Activated naive CD4-positive, alpha-beta T cell treated with anti-CD3 and anti-CD28 coated beads for 36 hours (primary cell): ENCODE results near the gene TEX19. TPM values are rescaled to one million over a fixed set of nuclear protein-coding genes. Genes with fewer than 3 reads are reported as not detected.
"Not testable (repeated sequence)": the region's sequence is repeated elsewhere in the genome, so short reads cannot be mapped to it uniquely, and the experiment has no call there.

Source experiments
- CTCF ChIA-PET: fragments of 350-600 bp; sonication (Branson Sonifier 250); formaldehyde crosslinking; loops from one replicate; lab custom pipeline; 2021; ENCODE audit warnings: antibody characterized with exemption; lab: Charles Lee
- DNase-seq: peaks from one replicate; pipeline ENCODE4 v3.0.0-alpha.2; 2020
- H3K27ac Mint-ChIP-seq: one replicate; pipeline ENCODE4 v1.8.0; 2021; ENCODE audit warnings: mild to moderate bottlenecking, mixed read lengths
- H3K27me3 Mint-ChIP-seq: one replicate; pipeline ENCODE4 v1.8.0; 2021; ENCODE audit warnings: low read depth, mixed read lengths
- H3K36me3 Mint-ChIP-seq: one replicate; pipeline ENCODE4 v1.8.0; 2021; ENCODE audit warnings: low read depth, mixed read lengths
- H3K4me1 Mint-ChIP-seq: one replicate; pipeline ENCODE4 v1.8.0; 2021; ENCODE audit warnings: low read depth, mixed read lengths
- H3K4me3 Mint-ChIP-seq: one replicate; pipeline ENCODE4 v1.8.0; 2021; ENCODE audit warnings: mild to moderate bottlenecking, moderate library complexity, mixed read lengths
- H3K9me3 Mint-ChIP-seq: one replicate; pipeline ENCODE4 v1.8.0; 2021; ENCODE audit warnings: mixed read lengths
- intact Hi-C: fragments of 100-400 bp; cut with micrococcal nuclease; formaldehyde crosslinking; loops from one replicate; pipeline ENCODE4 v1.15.1; 2023
- total RNA-seq, 2 experiments: library from RNA; stranded (reverse); gene quantifications; one replicate each; pipeline ENCODE4 v1.2.3, GENCODE V29; 2021

Gene TEX19
- total RNA-seq, 2 experiments from 2014 or later, result 0.21 TPM; not detected in 1

DNA sequence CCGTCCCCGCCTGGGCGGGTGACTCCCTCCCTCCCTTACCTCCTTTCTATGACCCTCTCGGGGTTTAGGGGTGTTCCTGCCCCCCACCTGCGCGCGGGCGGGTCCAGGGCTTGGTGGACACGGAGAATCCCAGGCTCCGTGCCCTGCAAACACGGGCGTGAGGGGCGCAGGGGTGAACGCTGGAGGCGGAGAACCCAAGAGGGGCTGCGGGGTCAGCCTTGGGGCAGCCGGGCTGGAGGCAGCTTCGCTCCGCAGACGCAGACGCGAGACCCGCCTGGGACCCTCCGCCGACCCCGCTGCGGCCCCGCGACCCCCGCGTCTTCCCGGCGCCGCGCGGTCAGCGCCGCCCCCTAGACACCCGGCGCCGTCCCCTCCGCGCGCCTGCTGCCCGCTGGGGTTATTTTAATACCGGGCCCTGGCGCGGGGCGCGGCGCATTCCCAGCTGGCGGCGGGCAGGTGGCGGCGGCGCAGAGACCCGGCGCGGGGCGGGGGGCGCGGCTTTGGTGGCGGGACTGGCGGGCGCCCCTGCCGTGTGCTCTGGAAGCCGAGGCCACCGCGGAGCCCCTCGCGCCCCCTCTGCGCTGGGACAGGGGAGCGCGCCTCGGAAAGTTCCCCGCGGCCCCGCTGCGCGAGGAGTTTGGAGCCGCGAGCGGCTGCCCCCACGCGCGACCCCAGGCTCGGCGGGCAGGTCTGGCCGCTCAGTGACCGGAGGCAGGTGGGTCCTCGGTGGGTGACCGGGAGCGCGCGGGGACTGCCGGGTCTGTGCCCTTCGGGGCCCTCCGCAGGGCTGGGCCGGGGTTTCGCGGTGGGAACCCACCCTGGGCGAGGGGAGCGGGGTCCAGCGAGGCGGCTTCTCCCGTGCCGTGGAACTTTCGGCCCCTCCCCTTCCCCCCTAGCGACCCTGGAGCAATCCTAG is 12.5 kb downstream of the TEX19 start, which contains the start of gene UTS2R:
Gene UTS2R (plus strand): TSS at position 433 of the 916 bp plus-strand sequence. CDS start 2,560 bp downstream, outside the sequence.
- intact Hi-C loops, result no loop called here
- peaks cover 44% of the 10 kb centered on the region for H3K27me3 Mint-ChIP-seq
- H3K27ac Mint-ChIP-seq, result no peak within 1 kb of the TSS
- peaks cover 20% of the 10 kb centered on the region for H3K4me1 Mint-ChIP-seq
- H3K9me3 Mint-ChIP-seq, result no peaks in the 10 kb centered on the region
- CTCF ChIA-PET, result interaction anchor here (1.3 kb wide), 1 partner anchor 136 kb away, joined by 5 read pairs; no protein-coding TSS in a partner anchor
- H3K36me3 Mint-ChIP-seq, result no peaks in the 10 kb centered on the region
- DNase-seq, result no peak
- peak within 1 kb of the TSS; percentile 41 for H3K4me3 Mint-ChIP-seq

DNA sequence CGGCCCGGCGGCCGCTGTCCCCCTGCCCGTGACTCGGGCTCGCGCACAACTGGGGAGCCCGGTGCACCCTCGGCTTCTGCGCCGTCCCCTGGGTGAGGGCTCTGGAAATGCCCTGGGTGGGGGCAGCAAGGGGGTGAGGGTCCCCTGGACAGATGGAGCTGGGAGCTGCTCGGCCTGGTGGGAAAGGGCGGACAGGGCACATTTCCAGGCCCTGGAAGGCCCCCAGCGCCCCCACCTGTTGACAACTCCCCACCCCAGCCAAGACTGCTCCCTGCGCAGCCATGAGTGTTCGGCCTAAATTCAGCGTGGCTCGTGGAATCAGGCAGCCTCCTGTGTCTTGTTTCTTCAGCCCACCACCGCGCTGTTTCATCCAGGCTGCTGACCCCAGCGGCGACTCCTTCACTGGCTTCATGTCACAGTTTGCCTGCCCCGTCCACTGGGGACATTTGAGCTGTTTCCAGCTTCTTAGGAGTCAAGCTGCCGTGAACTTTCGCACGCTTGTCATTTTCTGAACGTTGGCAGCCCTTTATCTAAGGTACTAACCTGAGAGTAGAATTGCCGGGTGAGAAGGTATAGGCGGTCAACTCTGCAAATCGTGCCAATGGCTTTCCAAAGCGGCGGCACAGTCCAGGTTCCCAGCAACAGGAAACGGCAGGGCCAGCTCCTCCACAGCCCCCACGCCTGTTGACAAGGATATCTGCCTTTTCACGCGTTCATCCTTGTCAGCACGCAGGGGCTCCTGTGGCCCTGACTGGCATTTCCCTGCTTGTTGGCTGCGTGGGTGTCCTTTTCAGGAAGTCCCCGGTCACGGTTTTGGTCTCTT is 13.4 kb downstream of the TEX19 start:
- no peak for DNase-seq
- intact Hi-C loops, result no loop called here
- no peaks in the 10 kb centered on the region for H3K36me3 Mint-ChIP-seq
- no peak overlapping the region for H3K4me3 Mint-ChIP-seq
- CTCF ChIA-PET, result interaction anchor here (0.6 kb wide), 1 partner anchor 259 kb away, joined by 5 read pairs; no protein-coding TSS in a partner anchor
- H3K27ac Mint-ChIP-seq, result no peak overlapping the region
- H3K9me3 Mint-ChIP-seq, result no peaks in the 10 kb centered on the region
- peaks cover 44% of the 10 kb centered on the region for H3K27me3 Mint-ChIP-seq
- H3K4me1 Mint-ChIP-seq, result peaks cover 20% of the 10 kb centered on the region

DNA sequence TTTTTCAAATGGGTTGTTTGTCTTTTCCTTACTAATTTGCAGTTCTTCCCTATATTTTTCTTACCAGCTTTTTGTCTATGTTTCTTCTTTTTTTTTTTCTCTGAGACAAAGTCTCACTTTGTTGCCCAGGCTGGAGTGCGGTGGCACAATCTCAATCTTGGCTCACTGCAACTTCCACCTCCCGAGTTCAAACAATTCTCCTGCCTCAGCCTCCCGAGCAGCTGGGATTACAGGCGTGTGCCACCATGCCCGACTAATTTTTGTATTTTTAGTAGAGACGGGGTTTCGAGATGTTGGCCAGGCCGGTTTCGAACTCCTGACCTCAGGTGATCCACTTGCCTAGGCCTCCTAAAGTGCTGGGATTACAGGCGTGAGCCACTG is 14.0 kb downstream of the TEX19 start:
- H3K36me3 Mint-ChIP-seq, H3K27ac Mint-ChIP-seq, intact Hi-C loops, DNase-seq, H3K9me3 Mint-ChIP-seq, H3K4me3 Mint-ChIP-seq: not testable (repeated sequence)
- H3K4me1 Mint-ChIP-seq, result peaks cover 20% of the 10 kb centered on the region
- CTCF ChIA-PET, result interaction anchor here (0.6 to 0.7 kb wide), 2 partner anchors 94 to 259 kb away, joined by 3 to 5 read pairs; no protein-coding TSS in a partner anchor
- peaks cover 44% of the 10 kb centered on the region for H3K27me3 Mint-ChIP-seq

DNA sequence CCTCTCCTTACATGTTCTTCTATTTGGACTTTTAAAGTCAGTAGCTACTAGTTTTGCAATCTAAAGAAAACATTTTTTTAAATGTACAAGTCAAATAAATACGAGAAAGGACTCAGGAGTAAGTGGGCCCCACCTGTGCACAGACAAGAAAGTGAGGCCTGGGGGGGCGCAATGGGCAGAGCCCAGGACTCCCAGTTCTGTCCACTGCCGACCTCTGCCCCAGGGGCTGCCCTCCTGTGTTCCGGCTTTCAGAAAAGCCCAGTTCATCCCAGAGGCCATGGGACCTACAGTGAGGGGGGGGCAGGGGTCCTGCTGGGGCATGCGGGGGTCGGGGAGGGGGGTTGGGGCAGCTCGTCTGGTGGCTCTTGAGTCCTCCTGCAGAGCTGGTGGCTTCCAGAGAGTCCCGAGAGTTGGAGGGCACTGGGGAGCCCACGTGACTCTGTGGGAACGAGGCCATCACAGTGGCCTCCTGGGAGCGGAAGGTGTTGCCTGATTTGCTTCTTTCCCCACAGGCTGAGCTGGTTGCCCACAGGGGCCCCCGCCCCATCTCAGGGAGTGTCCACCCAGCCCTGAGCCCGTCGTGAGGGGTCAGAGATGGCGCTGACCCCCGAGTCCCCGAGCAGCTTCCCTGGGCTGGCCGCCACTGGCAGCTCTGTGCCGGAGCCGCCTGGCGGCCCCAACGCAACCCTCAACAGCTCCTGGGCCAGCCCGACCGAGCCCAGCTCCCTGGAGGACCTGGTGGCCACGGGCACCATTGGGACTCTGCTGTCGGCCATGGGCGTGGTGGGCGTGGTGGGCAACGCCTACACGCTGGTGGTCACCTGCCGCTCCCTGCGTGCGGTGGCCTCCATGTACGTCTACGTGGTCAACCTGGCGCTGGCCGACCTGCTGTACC is 14.9 kb downstream of the TEX19 start:
- H3K4me3 Mint-ChIP-seq, result no peak overlapping the region
- peaks cover 45% of the 10 kb centered on the region for H3K27me3 Mint-ChIP-seq

DNA sequence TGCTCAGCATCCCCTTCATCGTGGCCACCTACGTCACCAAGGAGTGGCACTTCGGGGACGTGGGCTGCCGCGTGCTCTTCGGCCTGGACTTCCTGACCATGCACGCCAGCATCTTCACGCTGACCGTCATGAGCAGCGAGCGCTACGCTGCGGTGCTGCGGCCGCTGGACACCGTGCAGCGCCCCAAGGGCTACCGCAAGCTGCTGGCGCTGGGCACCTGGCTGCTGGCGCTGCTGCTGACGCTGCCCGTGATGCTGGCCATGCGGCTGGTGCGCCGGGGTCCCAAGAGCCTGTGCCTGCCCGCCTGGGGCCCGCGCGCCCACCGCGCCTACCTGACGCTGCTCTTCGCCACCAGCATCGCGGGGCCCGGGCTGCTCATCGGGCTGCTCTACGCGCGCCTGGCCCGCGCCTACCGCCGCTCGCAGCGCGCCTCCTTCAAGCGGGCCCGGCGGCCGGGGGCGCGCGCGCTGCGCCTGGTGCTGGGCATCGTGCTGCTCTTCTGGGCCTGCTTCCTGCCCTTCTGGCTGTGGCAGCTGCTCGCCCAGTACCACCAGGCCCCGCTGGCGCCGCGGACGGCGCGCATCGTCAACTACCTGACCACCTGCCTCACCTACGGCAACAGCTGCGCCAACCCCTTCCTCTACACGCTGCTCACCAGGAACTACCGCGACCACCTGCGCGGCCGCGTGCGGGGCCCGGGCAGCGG is 15.7 kb downstream of the TEX19 start:
- no peak overlapping the region for H3K4me3 Mint-ChIP-seq
- H3K27me3 Mint-ChIP-seq, result peaks cover 40% of the 10 kb centered on the region
- no peak for DNase-seq
- CTCF ChIA-PET, result no interaction called here
- intact Hi-C loops, result no loop called here
- no peaks in the 10 kb centered on the region for H3K9me3 Mint-ChIP-seq
- no peaks in the 10 kb centered on the region for H3K36me3 Mint-ChIP-seq
- H3K27ac Mint-ChIP-seq, result no peak overlapping the region
- H3K4me1 Mint-ChIP-seq, result peaks cover 20% of the 10 kb centered on the region

More for the DNA sequence above, 14.9 kb downstream of the TEX19 start:
- Mint-ChIP-seq H3K27ac (no peak overlapping the region), H3K9me3 (no peaks in the 10 kb centered on the region), H3K4me1 (peaks cover 20% of the 10 kb centered on the region), H3K36me3 (no peaks in the 10 kb centered on the region)
- CTCF ChIA-PET, result interaction anchor here (0.7 kb wide), 1 partner anchor 95 kb away, joined by 3 read pairs; no protein-coding TSS in a partner anchor
- intact Hi-C loops, result no loop called here
- DNase-seq, result no peak

DNA sequence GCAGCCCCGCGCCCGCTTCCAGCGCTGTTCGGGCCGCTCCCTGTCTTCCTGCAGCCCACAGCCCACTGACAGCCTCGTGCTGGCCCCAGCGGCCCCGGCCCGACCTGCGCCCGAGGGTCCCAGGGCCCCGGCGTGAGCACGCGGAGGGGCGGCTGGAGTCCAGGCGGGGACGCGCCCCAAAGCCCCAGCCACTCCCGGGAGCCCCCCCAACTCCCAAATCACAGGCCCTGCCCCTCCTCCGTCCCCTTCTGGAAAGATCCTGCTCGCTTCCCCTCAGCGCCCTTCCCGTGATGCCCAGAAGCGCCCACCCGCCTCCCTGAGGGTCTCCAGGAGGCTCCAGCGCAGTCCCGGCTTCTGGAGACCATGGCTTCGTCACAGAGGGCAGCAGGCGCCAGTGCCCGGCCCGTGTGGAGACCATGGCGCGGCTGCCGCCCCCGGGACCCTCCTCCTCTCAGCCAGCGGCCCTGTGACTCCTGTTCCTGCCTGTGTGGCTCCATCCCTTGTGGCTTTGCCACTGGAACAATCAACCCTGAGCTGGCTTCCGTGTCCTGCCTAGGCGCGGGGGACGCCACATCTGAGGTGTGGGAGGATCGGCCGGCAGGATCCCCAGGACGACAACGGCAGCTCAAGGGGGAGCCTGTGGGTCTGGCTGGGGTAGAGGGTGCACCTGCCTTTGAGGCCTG is 16.5 kb downstream of the TEX19 start:
- intact Hi-C loops, result no loop called here
- H3K36me3 Mint-ChIP-seq, result no peaks in the 10 kb centered on the region
- H3K4me3 Mint-ChIP-seq, result no peak overlapping the region
- peaks cover 18% of the 10 kb centered on the region for H3K4me1 Mint-ChIP-seq
- no peaks in the 10 kb centered on the region for H3K9me3 Mint-ChIP-seq
- H3K27ac Mint-ChIP-seq, result no peak overlapping the region
- peaks cover 42% of the 10 kb centered on the region for H3K27me3 Mint-ChIP-seq
- CTCF ChIA-PET, result no interaction called here
- no peak for DNase-seq

DNA sequence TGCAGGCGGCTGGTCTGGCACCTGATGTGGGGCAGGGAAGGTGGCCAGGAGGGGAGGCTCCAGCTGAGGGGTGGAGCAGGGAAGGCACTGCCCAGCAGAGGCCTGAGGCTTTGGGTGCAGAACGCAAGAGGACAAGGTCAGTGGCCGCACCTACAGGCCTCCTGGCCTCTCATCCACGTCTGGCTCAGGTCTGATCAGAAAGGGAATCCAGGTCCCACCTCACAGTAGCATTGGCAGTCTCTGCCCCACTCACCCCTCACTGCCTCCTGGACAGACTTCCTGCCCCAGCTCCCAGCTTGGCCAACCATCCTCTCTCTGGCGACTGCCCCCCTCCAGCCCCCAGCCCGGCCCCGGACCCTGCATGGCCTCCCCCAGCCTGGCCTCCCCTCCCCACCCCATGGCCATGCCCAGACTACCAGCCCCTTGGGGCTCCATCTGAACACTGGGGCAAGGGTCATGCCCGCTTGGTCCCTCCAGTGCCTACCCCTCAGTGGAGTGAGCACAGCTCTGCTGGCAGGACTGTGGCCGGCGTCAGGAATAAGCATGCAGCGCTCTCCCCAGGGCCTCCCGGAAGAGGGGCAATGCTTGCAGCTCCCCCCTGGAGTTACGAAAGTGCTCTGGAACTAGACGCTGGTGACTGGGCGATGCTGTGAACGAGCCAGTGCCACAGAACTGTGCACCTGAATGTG is 17.1 kb downstream of the TEX19 start:
- DNase-seq, result no peak
- peaks cover 37% of the 10 kb centered on the region for H3K27me3 Mint-ChIP-seq

DNA sequence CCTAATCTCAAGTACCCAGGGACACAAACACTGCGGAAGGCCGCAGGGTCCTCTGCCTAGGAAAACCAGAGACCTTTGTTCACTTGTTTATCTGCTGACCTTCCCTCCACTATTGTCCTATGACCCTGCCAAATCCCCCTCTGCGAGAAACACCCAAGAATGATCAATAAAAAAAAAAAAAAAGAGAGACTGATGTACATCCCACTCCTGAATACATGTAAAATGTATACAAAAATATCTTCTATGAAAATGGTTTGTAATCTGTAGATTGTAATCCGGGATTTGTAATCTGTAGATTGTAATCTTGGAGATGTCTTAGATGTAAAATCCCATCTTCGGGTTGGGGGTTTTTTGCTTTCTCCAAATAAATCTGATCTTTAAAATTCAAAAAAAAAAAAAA is 18.2 kb downstream of the TEX19 start:
- H3K36me3 Mint-ChIP-seq, H3K4me3 Mint-ChIP-seq, intact Hi-C loops, DNase-seq, H3K27ac Mint-ChIP-seq, H3K9me3 Mint-ChIP-seq: not testable (repeated sequence)
- H3K4me1 Mint-ChIP-seq, result peaks cover 10% of the 10 kb centered on the region
- CTCF ChIA-PET, result interaction anchor here (0.6 to 0.7 kb wide), 2 partner anchors 22 to 105 kb away, joined by 3 read pairs; no protein-coding TSS in a partner anchor
- H3K27me3 Mint-ChIP-seq, result peaks cover 40% of the 10 kb centered on the region

More for the DNA sequence above, 17.1 kb downstream of the TEX19 start:
- Mint-ChIP-seq H3K4me3 (no peak overlapping the region), H3K9me3 (no peaks in the 10 kb centered on the region), H3K4me1 (peaks cover 12% of the 10 kb centered on the region), H3K27ac (no peak overlapping the region), H3K36me3 (no peaks in the 10 kb centered on the region)
- intact Hi-C loops, result no loop called here
- CTCF ChIA-PET, result no interaction called here

DNA sequence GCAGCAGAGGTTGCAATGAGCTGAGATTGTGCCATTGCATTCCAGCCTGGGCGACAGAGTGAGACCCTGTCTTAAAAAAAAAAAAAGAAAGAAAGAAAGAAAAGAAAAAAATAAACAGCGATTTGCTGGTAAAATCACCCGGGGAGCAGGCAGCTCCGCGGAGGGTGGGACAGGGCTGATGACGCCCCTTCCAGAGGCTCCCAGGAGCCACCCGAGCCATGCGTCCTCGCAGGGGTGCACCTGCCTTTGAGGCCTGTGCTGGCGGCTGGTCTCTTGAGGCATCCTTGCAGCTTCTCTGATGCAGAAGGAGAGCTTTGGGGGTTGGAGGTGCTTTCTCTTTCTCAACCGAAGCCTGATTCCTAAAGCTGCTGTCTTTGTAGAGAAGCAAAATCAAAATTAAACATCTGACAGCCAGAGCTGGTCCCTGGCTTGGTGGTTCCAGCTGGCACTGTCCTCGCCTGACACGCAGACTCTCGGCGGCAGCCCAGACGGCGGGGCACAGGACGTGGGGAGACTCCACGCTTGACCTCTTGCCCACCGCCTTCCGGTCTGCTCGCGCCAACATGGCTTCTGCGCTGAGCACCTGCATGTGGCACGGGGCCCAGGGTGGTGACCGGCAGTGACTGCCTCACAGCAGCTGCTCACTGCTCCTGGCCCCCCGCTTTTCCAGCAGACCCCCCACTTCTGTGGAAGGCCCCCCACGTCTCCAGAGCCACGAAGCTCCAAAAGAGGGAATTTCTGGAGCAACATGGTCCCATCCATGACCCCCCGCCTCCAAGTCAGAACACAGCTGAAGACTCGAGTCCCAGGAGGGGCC is 19.1 kb downstream of the TEX19 start:
- Mint-ChIP-seq H3K4me3 (no peak overlapping the region), H3K27ac (no peak overlapping the region), H3K9me3 (no peaks in the 10 kb centered on the region), H3K4me1 (peaks cover 2% of the 10 kb centered on the region), H3K27me3 (peaks cover 32% of the 10 kb centered on the region), H3K36me3 (no peaks in the 10 kb centered on the region)
- no peak for DNase-seq
- intact Hi-C loops, result no loop called here
- CTCF ChIA-PET, result interaction anchor here (0.6 to 1.3 kb wide), 3 partner anchors 21 to 106 kb away, joined by 3 to 5 read pairs (median 3); no protein-coding TSS in a partner anchor

DNA sequence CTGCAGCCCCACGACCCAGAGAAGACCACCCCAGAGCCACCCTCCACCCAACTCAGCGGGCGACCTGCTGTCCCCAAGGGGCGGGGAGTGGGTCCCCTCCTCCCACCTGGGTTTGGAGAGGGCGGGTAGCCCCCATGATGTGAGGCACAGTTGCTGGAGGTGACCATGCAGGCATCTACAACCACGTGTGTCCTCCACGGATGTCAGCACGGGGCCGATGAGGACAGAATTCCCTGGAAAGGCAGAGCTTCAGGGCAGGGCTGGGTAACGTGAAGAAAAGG is 19.6 kb downstream of the TEX19 start:
- peaks cover 2% of the 10 kb centered on the region for H3K4me1 Mint-ChIP-seq
- H3K27ac Mint-ChIP-seq, result no peak overlapping the region
- H3K36me3 Mint-ChIP-seq, result no peaks in the 10 kb centered on the region
- H3K9me3 Mint-ChIP-seq, result no peaks in the 10 kb centered on the region
- CTCF ChIA-PET, result interaction anchor here (1.3 kb wide), 1 partner anchor 35 kb away, joined by 5 read pairs; no protein-coding TSS in a partner anchor
- intact Hi-C loops, result no loop called here
- no peak for DNase-seq
- H3K4me3 Mint-ChIP-seq, result no peak overlapping the region
- H3K27me3 Mint-ChIP-seq, result peaks cover 28% of the 10 kb centered on the region
